OCI-LY1 (cell line): ENCODE results near the gene LMBR1L.

Source experiments
- H2AFZ ChIP-seq: fragments of 200-600 bp; sonication (generic), shearing (Covaris generic); 2 replicates; pipeline ENCODE4 v1.6.0; 2014; ENCODE audit warnings: antibody characterized with exemption, mild to moderate bottlenecking, low read length
- H3F3A ChIP-seq: fragments of 200-600 bp; sonication (generic), shearing (Covaris generic); 2 replicates; pipeline ENCODE4 v1.6.0; 2014; ENCODE audit warnings: mild to moderate bottlenecking, antibody characterized with exemption, low read length, moderate library complexity; ENCODE audit not compliant: insufficient read depth
- H3K27ac ChIP-seq: fragments of 200-600 bp; sonication (generic); 2 replicates; pipeline ENCODE4 v1.5.1; 2014; ENCODE audit warnings: low read length, mixed run types, mild to moderate bottlenecking, low read depth; ENCODE audit not compliant: poor library complexity, severe bottlenecking
- H3K27me3 ChIP-seq: fragments of 200-600 bp; sonication (generic); 2 replicates; pipeline ENCODE4 v1.6.0; 2014; ENCODE audit warnings: antibody characterized with exemption, mild to moderate bottlenecking, low read length, moderate library complexity; ENCODE audit not compliant: insufficient read depth
- H3K36me3 ChIP-seq: fragments of 200-600 bp; sonication (generic); 2 replicates; pipeline ENCODE4 v1.6.1; 2014; ENCODE audit warnings: mild to moderate bottlenecking, antibody characterized with exemption, low read length, moderate library complexity, mixed read lengths; ENCODE audit not compliant: insufficient read depth
- H3K4me1 ChIP-seq: fragments of 200-600 bp; sonication (generic); 2 replicates; pipeline ENCODE4 v1.5.1; 2014; ENCODE audit warnings: mild to moderate bottlenecking, low read length, moderate library complexity; ENCODE audit not compliant: insufficient read depth, severe bottlenecking
- H3K4me2 ChIP-seq: fragments of 200-600 bp; sonication (generic), shearing (Covaris generic); 2 replicates; pipeline ENCODE4 v1.6.1; 2014; ENCODE audit warnings: low read length
- H3K4me3 ChIP-seq: fragments of 200-600 bp; sonication (generic); 2 replicates; pipeline ENCODE4 v1.5.1; 2014; ENCODE audit warnings: low read length, low read depth, mild to moderate bottlenecking, mixed read lengths; ENCODE audit not compliant: poor library complexity, severe bottlenecking
- H3K79me2 ChIP-seq: fragments of 200-600 bp; shearing (Covaris generic); 2 replicates; pipeline ENCODE4 v1.6.1; 2016; ENCODE audit warnings: mixed run types, low read length, mixed read lengths; ENCODE audit not compliant: insufficient read depth
- H3K9ac ChIP-seq: fragments of 200-600 bp; sonication (generic), shearing (Covaris generic); 2 replicates; pipeline ENCODE4 v1.6.1; 2014; ENCODE audit warnings: mild to moderate bottlenecking, low read length, mixed read lengths
- H3K9me2 ChIP-seq: fragments of 200-600 bp; sonication (generic), shearing (Covaris generic); 2 replicates; pipeline ENCODE4 v1.6.1; 2014; ENCODE audit warnings: low read depth, mild to moderate bottlenecking, low read length, mixed read lengths
- H3K9me3 ChIP-seq: fragments of 200-600 bp; shearing (Covaris generic); 2 replicates; pipeline ENCODE4 v1.6.1; 2014; ENCODE audit warnings: low read length, mixed read lengths
- H4K20me1 ChIP-seq: fragments of 200-600 bp; sonication (generic), shearing (Covaris generic); 2 replicates; pipeline ENCODE4 v1.6.0; 2016; ENCODE audit warnings: mild to moderate bottlenecking, low read length; ENCODE audit not compliant: insufficient read depth
- EZH2 ChIP-seq: fragments of 200-600 bp; sonication (generic), shearing (Covaris generic); IDR thresholded peaks from 2 replicates; pipeline ENCODE4 v1.8.0; 2017; ENCODE audit warnings: borderline replicate concordance, mixed run types, mild to moderate bottlenecking, antibody characterized with exemption, low read length, moderate library complexity, mixed read lengths
- TF ChIP-seq, protein P1 (sequence below): fragments of 200-600 bp; sonication (generic), shearing (Covaris generic); IDR thresholded peaks from 2 replicates; pipeline ENCODE4 v1.5.1; 2017; ENCODE audit warnings: mild to moderate bottlenecking, antibody characterized with exemption, low read length, moderate library complexity, mixed read lengths

LMBR1L gene

DNA sequence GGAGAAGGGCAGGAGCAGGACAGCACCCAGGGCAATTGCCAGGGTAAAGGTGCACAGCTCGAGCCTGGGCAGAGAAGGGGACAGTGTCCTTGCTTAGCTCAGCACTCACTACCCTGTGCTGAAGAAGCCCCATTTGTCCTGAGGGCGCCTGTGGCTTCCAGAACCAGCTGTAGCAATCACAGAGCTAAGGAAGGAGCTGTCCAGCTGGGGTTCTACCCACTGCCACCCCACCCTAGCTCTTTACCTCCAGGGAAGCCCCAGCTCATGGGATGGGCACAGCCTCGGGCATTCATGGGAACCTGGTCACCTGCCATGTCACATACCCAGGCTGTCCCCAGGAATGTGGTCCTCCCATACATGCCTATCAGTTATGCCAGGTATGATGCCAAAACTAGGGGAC is 5.8 kb downstream of the LMBR1L start:
- Histone ChIP-seq H2AFZ (no peak overlapping the region), H3K9me2 (no peaks in the 10 kb centered on the region), H3K79me2 (no peaks in the 10 kb centered on the region), H3F3A (no peaks in the 10 kb centered on the region), H3K27ac (no peak overlapping the region), H3K9ac (no peak overlapping the region), H3K36me3 (peaks cover 43% of the 10 kb centered on the region; the same call in 1 of the 2 replicates), H3K27me3 (no peaks in the 10 kb centered on the region), H4K20me1 (no peaks in the 10 kb centered on the region), H3K4me2 (no peak overlapping the region), H3K4me3 (no peak overlapping the region), H3K9me3 (no peaks in the 10 kb centered on the region), H3K4me1 (peaks cover 13% of the 10 kb centered on the region)
- TF ChIP-seq EZH2: no peak
- TF ChIP-seq, protein P1, sequence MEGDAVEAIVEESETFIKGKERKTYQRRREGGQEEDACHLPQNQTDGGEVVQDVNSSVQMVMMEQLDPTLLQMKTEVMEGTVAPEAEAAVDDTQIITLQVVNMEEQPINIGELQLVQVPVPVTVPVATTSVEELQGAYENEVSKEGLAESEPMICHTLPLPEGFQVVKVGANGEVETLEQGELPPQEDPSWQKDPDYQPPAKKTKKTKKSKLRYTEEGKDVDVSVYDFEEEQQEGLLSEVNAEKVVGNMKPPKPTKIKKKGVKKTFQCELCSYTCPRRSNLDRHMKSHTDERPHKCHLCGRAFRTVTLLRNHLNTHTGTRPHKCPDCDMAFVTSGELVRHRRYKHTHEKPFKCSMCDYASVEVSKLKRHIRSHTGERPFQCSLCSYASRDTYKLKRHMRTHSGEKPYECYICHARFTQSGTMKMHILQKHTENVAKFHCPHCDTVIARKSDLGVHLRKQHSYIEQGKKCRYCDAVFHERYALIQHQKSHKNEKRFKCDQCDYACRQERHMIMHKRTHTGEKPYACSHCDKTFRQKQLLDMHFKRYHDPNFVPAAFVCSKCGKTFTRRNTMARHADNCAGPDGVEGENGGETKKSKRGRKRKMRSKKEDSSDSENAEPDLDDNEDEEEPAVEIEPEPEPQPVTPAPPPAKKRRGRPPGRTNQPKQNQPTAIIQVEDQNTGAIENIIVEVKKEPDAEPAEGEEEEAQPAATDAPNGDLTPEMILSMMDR: no peak

DNA sequence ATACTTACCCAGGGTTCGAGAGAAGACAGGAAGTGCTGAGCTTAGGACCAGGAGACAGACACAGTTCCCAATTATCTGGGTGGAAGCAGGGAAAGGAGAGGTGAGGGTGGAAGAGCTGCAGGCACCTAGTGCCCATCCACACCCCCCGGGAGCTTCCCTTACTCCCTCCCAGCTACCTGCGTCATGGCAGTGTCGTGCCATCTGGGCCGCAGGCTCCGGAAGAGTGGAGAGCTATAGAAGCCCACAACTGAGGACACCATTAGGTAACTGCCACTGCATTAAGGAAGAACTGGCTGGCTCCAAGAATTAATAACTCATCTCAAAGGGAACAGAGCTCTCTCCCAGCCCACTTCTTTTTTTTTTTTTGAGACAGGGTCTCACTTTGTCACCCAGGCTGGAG is 10.3 kb downstream of the LMBR1L start:
- no peak overlapping the region for H3K27ac ChIP-seq
- H3K4me1 ChIP-seq: no peaks in the 10 kb centered on the region
- TF ChIP-seq, protein P1: no peak
- no peak for TF ChIP-seq EZH2
- no peaks in the 10 kb centered on the region for H4K20me1 ChIP-seq
- H3K4me2 ChIP-seq: no peak overlapping the region
- no peaks in the 10 kb centered on the region for H3K27me3 ChIP-seq
- H3K9me2 ChIP-seq: no peaks in the 10 kb centered on the region
- H3K9ac ChIP-seq: no peak overlapping the region
- peaks cover 61% of the 10 kb centered on the region for H3K36me3 ChIP-seq
- H3K79me2 ChIP-seq: no peaks in the 10 kb centered on the region
- H3K9me3 ChIP-seq: no peaks in the 10 kb centered on the region
- H3K4me3 ChIP-seq: no peak overlapping the region
- no peaks in the 10 kb centered on the region for H3F3A ChIP-seq
- no peak overlapping the region for H2AFZ ChIP-seq

DNA sequence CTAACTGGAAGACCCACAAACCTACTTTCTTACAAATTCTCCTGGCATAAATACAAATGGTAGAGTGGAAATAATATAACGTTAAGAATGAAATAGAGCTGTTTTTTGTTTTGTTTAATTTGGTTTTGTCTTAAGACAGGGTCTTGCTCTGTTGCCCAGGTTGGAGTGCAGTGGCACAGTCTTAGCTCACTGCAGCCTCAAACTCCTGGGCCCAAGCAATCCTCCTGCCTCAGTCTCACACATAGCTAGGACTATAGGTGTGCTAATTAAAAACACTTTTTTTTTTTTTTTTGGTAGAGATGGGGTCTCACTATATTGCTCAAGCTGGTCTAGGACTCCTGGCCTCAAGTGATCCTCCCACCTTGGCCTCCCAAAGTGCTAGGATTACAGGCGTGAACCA is 11.9 kb downstream of the LMBR1L start:
- peaks cover 53% of the 10 kb centered on the region for H3K36me3 ChIP-seq
- no peaks in the 10 kb centered on the region; the same call in 1 of the 2 replicates for H3K27me3 ChIP-seq

More for the DNA sequence above, 11.9 kb downstream of the LMBR1L start:
- Histone ChIP-seq H3K9me3 (no peaks in the 10 kb centered on the region), H3K4me2 (no peak overlapping the region), H3K9me2 (no peaks in the 10 kb centered on the region), H3K4me1 (peaks cover 11% of the 10 kb centered on the region), H3F3A (no peaks in the 10 kb centered on the region), H3K79me2 (no peaks in the 10 kb centered on the region), H4K20me1 (no peaks in the 10 kb centered on the region), H3K4me3 (no peak overlapping the region), H2AFZ (no peak overlapping the region), H3K27ac (no peak overlapping the region), H3K9ac (no peak overlapping the region)
- TF ChIP-seq, protein P1: no peak
- no peak for TF ChIP-seq EZH2
